ENCODE data around the gene PRORP. TPM values are rescaled to one million over a fixed set of nuclear protein-coding genes. Genes with fewer than 3 reads are reported as not detected.

The PRORP gene
- total and polyA plus RNA-seq, 2 of the 13 experiments (the other 11 are each of a cell fraction or from before 2014, with no cell fraction given), result 48.9 to 88.7 TPM

- TF ChIP-seq CSRNP1 (CRISPR knock-in tag; IDR thresholded peaks at IDR 0.05), result peak; percentile 85; the same call in 1 of the 2 replicates
- no peak for TF ChIP-seq HNRNPUL1 (IDR thresholded peaks at IDR 0.05; ENCODE audit: low read depth, low read length)
- TF ChIP-seq HMG20B (CRISPR knock-in tag; conservative IDR thresholded peaks at IDR 0.05), result no peak
- 0 out of 2 replicates have a peak, but pooled peaks have one; percentile 53 for TF ChIP-seq ETV6 (CRISPR knock-in tag; conservative IDR thresholded peaks at IDR 0.05)
- no peak for TF ChIP-seq LBX2 (CRISPR knock-in tag; IDR thresholded peaks at IDR 0.05; ENCODE audit: borderline replicate concordance)
- TF ChIP-seq PAWR (CRISPR knock-in tag; IDR thresholded peaks at IDR 0.05; ENCODE audit: borderline replicate concordance), result no peak
- TF ChIP-seq E2F5 (CRISPR knock-in tag; conservative IDR thresholded peaks at IDR 0.05), result peak; percentile 7; the same call in 1 of the 2 replicates
- no peak for TF ChIP-seq RBAK (CRISPR knock-in tag; IDR thresholded peaks at IDR 0.05)
- no peak for TF ChIP-seq HOXD1 (CRISPR knock-in tag; IDR thresholded peaks at IDR 0.05)
- TF ChIP-seq HMGXB3 (CRISPR knock-in tag; IDR thresholded peaks at IDR 0.05; ENCODE audit: borderline replicate concordance), result no peak
- TF ChIP-seq ZKSCAN5 (CRISPR knock-in tag; IDR thresholded peaks at IDR 0.05), result no peak
- no peak for TF ChIP-seq ZSCAN25 (CRISPR knock-in tag; IDR thresholded peaks at IDR 0.05)
- TF ChIP-seq TSC22D2 (CRISPR knock-in tag; IDR thresholded peaks at IDR 0.05; ENCODE audit: borderline replicate concordance), result peak; percentile 10; the same call in 1 of the 2 replicates
- no peak for TF ChIP-seq ZNF782 (CRISPR knock-in tag; IDR thresholded peaks at IDR 0.05; ENCODE audit: borderline replicate concordance)
- TF ChIP-seq ZNF264 (CRISPR knock-in tag; IDR thresholded peaks at IDR 0.05), result no peak
- peak; percentile 93; the same call in 1 of the 2 replicates for TF ChIP-seq ZC3H4 (CRISPR knock-in tag; IDR thresholded peaks at IDR 0.05; ENCODE audit: borderline replicate concordance)
- TF ChIP-seq ISL2 (CRISPR knock-in tag; IDR thresholded peaks at IDR 0.05), result no peak
- no peak for TF ChIP-seq ELK4 (CRISPR knock-in tag; IDR thresholded peaks at IDR 0.05; ENCODE audit: borderline replicate concordance)
- TF ChIP-seq NFIB (CRISPR knock-in tag; IDR thresholded peaks at IDR 0.05; ENCODE audit: borderline replicate concordance), result no peak
- TF ChIP-seq KMT2B (CRISPR knock-in tag; IDR thresholded peaks at IDR 0.05), result 0 out of 2 replicates have a peak, but pooled peaks have one; percentile 11
Measured at GRCh38 chr14:35122696-35123387, 490 bp downstream of the PRORP start (continued).

Measured in HepG2 (cell line).